DMS153 (cell line): ENCODE results near the gene FAF1.
A peak's percentile ranks its signal among the peaks of the same experiment; 100 is the strongest.

Source experiments
- DNase-seq: peaks from one replicate; lab custom pipeline; 2025; lab: John Stamatoyannopoulos, UW

Gene FAF1

GRCh38 chr1:50426702-50427085, 533.4 kb downstream of the FAF1 start:
- DNase-seq: no peak

GRCh38 chr1:50426108-50426700, 533.9 kb downstream of the FAF1 start:
- DNase-seq: no peak

GRCh38 chr1:50425376-50426107, 534.5 kb downstream of the FAF1 start:
- no peak for DNase-seq

GRCh38 chr1:50424884-50425375, 535.1 kb downstream of the FAF1 start:
- DNase-seq: no peak

- DNase-seq: peak; percentile 41
Observed at GRCh38 chr1:50424045-50424883, 535.8 kb downstream of the FAF1 start.

- no peak for DNase-seq
Observed at GRCh38 chr1:50423670-50424000, 536.4 kb downstream of the FAF1 start.

GRCh38 chr1:50422946-50423669, 537.0 kb downstream of the FAF1 start, which contains the start of gene DMRTA2:
Gene DMRTA2, minus strand, starts transcription at chr1:50423443. Its CDS starts 1,907 bp downstream, at chr1:50421536.
- DNase-seq: peak; percentile 89

- DNase-seq: no peak
Observed at GRCh38 chr1:50422675-50422945, 537.5 kb downstream of the FAF1 start.

- no peak for DNase-seq
Observed at GRCh38 chr1:50421768-50422674, 538.0 kb downstream of the FAF1 start.

- no peak for DNase-seq
Observed at GRCh38 chr1:50421366-50421748, 538.7 kb downstream of the FAF1 start.

- DNase-seq: no peak
Observed at GRCh38 chr1:50420689-50421365, 539.2 kb downstream of the FAF1 start.

- no peak for DNase-seq
Observed at GRCh38 chr1:50419907-50420677, 540.0 kb downstream of the FAF1 start.

- DNase-seq: no peak
Observed at GRCh38 chr1:50419192-50419906, 540.7 kb downstream of the FAF1 start.

- no peak for DNase-seq
Observed at GRCh38 chr1:50418600-50419109, 541.4 kb downstream of the FAF1 start.

- DNase-seq: no peak
Observed at GRCh38 chr1:50417946-50418599, 542.0 kb downstream of the FAF1 start.

- DNase-seq: no peak
Observed at GRCh38 chr1:50417507-50417906, 542.6 kb downstream of the FAF1 start.

GRCh38 chr1:50416553-50417453, 543.3 kb downstream of the FAF1 start:
- DNase-seq: no peak

GRCh38 chr1:50416150-50416527, 543.9 kb downstream of the FAF1 start:
- no peak for DNase-seq
